Measurements from ENCODE around the gene AHDC1.

- TF ChIP-seq CTCF (IDR thresholded peaks at IDR 0.05) (peak in 2 of 6 experiments; percentile 24 to 26), POLR2A (IDR thresholded peaks at IDR 0.05) (peak; percentile 85 to 96)
Measured at GRCh38 chr1:27489973-27490741, 113.8 kb downstream of the AHDC1 start, which contains the start of gene WASF2.
